GM18526 (cell line): ENCODE results near the gene KIAA1671.

Experiments used
- POLR2A ChIP-seq: IDR thresholded peaks from 3 replicates; pipeline ENCODE4 v1.6.1; 2011; ENCODE audit not compliant: insufficient read length; ENCODE audit errors: extremely low read depth

KIAA1671 gene

DNA sequence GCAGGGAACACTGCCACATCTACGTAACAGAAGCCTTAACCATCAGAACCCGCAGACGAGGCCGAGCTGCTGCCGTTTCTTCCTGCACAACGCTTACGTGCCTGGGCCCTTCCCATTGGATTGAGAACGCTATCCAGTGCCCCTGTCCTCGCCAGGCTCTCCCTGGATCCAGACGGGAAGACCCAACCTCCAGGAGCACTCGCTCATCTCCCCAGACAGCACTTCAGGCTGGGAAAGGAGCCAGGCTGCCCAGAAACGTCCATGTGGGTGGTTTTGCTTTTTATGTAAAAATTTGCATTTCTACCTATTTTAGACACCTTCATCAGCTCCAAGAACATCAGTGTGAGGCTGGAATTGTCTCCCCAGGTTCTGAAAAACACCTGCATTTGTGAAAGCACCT, 239.9 kb downstream of the KIAA1671 start:
- TF ChIP-seq POLR2A: no peak

DNA sequence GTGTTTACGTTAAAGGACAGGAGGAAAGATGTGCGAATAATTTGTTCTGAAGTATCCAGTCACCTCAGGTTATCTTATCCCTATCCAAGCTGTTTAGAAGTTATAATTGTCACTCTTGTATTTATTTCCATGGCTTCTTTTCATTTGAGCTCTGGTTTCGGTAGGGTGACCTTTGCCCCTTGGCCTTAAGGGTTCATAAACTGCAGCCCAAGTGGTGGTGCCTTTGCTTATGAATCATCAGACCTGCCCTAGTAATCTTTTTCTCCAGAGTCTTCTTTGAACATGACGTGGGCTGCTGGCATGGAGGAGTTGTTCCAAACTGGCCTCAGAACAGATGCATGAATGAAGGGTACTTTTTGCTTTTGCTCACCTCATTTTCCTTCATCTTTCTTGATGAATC, 240.6 kb downstream of the KIAA1671 start:
- no peak for TF ChIP-seq POLR2A

DNA sequence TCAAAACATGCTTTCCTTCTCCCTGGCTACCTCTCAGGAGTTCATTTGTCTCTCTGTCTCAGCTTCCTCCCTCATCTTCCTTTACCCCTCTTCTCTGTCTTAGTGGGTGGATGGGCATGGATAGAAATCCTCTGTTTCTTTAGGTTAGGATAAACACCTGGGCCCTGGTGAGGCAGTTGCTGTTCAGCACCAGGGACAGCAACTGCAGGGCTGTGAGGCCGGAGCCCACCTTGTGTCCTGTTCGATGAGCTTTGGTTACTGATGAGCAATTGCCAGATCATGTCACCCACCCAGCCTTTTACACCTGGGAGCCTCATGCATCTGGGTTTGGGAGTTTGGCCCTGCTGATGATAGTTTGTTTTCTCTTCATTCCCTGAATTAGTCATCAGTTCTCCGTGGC, 241.0 kb downstream of the KIAA1671 start:
- no peak for TF ChIP-seq POLR2A

DNA sequence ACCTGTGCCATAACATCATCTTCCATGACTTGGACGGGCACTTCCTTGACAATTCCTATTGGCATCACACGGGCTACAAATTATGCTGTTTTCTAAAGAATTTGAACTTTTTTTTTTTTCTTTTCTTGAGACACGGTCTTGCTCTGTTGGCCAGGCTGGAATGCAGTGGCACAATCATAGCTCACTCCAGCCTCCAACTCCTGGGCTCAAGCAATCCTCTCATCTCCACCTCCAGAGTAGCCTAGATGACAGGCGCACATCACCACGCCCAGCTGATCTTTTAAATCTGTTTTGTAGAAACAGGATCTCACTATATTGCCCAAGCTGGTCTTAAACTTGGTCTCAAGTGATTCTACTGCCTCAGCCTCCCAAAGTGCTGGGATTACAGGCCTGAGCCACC, 243.8 kb downstream of the KIAA1671 start:
- TF ChIP-seq POLR2A: no peak

DNA sequence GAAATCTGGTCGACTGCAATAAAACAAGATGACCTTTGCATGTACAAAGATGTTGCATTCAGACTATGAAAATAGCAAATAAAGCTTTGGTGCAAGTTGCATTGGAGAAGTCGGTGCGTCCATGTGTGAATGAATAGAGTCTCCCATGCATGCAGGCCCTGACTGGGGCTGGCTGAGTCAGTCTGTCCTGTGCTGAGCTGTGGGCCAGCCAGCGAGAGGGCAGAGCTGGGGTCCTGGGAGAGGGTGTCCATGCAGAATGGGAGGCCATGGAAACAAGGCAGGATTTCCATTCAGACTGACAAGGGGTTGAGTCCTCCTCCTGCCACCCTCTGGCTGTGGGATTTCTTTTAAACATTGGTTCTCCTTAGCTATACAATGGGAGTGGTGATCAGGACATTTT, 244.8 kb downstream of the KIAA1671 start:
- no peak for TF ChIP-seq POLR2A

DNA sequence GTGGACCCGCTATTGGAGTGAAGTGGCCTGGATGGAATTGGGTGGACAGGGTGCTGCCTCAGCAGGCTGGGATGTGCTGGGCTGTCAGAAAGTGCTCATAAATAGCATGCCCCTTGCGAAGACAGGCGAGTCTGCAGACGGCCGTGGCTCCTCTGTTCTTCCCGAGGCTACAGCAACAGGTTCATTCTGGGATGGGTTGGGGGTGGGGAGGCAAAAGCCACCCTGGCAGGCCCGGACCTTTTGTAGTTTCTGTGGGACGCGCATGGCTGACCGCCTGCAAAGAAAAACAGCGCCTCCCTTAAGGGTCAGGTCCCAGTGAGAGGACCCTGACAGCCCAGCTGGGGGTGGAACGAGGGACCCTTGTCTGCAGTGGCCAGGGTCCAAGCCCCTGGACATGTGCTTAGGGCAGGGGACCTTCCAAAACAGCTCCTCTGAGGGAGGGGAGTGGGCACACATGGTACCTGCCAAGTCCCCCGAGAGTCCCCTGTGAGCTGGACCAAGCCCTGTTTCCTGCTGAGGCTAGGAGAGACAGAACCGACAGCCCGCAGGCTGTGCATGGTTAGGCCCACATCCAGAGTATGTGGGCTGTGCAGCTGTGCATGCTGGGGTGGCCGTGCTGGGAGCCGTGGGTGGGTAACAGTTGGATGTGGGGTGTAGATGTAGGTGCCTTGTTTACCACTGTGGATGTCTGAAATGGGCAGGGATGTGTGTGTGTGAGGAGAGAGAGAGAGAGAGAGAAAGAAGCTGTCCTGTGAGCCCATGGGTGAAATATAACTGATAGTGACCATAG, 247.4 kb downstream of the KIAA1671 start, which contains the start of gene CRYBB3:
CRYBB3 (plus strand) TSS at position 128 of the 790 bp plus-strand sequence. CDS start 1,539 bp downstream, outside the sequence.
- TF ChIP-seq POLR2A: no peak

DNA sequence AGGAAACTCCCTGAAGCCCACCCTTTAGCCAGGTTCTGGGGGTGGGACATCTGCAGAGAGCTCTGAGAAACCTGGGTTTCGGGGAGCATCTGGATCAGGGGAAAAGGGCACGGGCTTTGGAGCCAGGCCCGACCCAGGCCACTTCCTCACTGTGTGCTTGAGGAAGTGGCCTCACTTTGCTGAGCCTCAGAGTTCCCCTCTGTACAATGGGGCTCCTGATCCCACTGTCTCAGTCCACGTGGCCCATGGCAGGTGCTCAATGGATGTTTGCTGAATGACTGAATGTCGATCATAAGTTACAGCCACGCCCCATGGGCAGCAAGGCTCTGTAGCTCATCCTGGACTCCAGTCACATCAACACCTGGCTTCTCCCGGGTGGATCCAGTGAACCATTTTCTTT, 248.5 kb downstream of the KIAA1671 start:
- no peak for TF ChIP-seq POLR2A

DNA sequence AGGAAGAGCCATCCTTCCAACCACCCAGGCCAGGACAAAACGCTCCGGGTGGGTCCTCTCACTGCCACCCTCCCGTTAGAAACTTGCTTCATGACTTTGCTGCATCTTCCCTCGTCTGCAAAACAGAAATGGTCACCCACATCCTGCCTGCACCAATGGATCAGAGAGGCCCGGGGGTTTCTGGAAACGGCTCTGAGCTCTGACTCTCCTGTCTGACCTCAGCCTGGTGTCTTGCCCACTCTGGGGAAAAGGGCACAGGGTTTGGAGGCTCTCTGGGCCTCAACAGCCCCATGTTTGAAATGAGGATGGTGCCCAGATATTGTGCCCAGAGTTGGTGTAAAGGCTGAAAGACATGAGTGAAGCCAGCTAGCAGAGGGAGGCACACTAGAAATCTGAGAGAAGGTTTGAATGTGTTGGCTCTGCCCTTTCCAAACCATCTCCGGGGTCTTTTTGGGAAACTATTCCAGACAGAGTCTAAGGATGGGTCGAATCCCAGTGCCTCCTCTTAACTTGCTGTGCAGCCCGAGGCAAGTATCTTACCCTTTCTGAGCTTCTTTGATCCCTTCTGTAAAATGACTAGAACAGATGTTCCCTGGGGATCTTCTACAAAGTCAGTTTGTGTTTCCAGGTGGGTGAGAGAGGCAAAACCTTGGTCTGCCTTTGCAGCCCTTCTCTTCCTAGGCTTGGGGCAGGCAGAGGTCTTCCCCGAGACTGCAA, 249.2 kb downstream of the KIAA1671 start:
- no peak for TF ChIP-seq POLR2A

DNA sequence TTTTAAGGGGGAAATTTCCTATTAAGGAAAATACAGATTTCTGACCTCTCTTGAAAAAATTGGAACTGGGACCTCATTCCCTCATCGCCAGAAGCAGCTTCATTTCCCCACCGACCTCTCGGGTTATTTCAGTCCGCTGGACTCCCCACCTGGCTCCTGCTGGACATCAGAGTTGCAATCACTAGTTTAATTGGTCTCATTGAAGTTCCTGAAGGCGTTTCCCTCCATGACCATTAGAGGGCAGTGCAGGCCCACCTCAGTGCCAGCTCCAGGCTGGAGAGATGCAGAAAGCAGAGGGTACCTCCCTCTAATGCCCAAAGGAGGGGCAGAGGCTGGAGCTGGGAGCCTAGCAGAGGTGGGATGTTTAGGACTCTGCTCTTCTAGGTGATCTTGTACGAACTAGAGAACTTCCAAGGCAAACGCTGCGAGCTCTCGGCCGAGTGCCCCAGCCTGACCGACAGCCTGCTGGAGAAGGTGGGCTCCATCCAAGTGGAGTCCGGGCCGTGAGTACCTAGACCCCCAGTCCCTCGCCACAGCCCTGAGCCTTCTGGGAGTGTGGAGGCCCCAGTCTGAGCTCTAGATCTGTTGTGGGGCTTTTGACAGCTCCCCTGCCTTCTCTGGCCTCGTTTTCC, 249.9 kb downstream of the KIAA1671 start:
- no peak for TF ChIP-seq POLR2A

DNA sequence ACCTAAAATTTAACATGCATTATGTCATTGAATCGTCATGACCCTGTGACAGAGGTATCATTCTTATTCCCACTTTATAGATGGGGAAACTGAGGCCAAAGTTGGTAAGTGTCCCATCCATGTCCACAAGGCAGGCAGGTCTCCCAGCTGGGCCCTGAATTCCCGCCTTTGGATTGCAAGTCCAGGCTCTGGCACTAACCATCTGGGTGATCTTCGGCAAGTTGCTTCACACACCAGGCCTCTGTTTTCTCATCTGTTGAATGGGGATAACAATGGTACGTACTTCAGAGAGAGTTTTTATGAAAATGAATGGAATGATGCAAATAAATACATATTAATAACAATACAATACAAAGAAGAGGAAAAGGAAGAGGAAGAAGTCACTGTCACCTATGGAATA, 250.6 kb downstream of the KIAA1671 start:
- TF ChIP-seq POLR2A: no peak

DNA sequence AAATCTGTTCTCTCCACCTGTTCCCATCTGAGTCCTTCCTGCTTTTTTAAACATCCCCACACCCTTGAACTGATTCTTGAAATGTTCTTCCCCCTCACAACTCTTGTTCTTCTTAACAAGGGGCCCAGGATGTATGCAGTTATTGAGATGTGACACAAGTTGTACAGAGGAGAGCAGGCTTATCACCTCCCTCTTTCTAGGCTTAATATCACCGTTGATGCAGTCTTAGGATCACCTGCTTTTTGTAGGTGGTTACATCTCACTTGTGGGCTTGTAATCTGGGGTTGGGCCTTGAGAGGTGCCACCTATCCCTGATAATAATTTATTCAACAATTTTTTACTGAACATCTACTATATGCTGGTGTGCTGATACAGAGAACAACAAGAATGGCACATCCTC, 253.3 kb downstream of the KIAA1671 start:
- TF ChIP-seq POLR2A: no peak

DNA sequence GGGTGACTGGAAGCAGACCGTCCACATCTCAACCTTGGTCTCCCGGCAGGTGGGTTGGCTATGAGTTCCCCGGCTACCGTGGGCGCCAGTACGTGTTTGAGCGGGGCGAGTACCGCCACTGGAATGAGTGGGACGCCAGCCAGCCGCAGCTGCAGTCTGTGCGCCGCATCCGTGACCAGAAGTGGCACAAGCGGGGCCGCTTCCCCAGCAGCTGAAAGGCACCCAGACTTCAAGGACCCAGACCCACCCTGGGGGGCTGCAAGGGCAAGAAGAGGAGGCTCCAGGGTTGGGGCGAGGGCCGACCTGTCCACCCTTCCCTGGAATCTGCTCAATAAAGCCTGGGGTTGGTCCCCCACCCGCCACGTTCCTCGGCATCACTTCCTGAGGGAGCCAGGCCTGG, 254.5 kb downstream of the KIAA1671 start:
- no peak for TF ChIP-seq POLR2A

DNA sequence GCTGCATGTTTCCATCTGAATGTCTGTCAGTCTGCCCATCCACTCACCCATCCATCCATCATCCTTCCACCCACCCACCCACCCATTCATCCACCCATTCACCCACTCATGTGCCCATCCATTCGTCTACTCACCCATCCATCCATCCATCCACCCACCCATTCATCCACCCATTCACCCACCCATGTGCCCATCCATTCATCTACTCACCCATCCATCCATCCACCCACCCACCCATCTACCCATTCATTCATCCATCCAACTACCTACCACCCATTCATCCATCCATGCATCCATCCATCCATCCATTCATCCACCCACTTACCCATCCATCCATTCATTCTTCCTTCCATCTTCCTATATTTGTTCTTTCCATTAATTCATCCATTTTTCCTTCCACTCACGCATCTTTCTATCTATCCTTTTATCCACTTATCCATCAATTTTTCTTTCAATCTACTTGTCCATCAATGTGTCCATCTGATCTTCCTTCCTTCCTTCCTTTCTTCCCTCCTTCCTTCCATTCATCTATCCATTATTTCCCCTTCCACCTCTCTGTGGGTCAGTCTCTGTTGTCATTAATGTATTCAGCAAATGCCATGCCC, 255.1 kb downstream of the KIAA1671 start:
- TF ChIP-seq POLR2A: no peak

DNA sequence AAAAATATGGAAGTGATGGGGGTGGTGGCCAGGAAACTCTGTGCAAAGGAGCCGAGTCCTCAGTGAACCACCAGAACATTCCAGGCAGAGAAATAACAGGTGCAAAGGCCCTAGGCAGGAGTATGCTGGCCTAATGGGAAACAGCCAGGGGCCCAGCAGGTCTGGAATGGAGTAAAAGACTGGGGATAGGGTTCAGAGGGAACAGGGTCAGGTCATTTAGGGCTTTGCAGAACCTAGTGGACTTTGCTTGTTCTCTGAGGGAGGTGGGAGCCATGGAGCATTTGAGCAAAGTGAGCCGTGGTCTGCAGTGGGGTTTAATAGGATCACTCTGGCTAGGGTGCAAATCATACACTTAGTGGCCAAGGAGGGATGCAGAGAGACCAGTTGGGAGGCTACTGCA, 255.8 kb downstream of the KIAA1671 start:
- TF ChIP-seq POLR2A: no peak

DNA sequence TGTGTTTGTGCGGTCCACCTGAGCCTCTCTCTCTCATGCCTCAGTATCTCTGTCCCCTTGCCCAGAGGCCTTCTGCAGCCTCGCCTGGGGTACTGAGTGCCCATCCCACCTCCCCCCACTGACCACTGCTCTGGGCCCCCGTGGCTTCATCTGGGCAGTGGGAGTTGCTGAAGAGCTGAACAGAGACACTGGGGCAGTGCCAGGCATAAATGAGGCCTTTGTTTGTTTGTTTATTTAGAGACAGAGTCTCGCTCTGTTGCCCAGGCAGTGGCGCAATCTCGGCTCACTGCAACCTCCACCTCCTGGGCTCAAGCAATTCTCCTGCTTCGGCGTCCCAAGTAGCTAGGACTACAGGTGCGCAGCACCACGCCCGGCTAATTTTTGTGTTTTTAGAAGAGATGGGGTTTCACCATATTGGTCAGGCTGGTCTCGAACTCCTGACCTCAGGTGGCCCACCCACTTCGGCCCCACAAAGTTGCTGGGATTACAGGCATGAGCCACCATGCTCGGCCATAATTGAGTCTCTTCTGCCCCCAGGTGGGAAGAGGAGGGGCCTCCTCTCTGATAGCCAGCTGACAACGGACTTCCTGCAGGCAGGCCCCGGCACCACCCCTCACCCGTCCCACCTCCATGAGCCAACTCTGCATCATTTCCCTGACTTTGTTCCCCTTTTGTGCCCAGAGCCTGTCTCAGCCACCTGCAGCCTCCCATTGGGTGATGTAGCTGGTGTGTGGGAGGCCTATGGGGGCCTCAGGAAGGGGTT, 256.4 kb downstream of the KIAA1671 start:
- TF ChIP-seq POLR2A: no peak
